GM19238 (cell line): ENCODE measurements around the gene RAB20.
A peak's percentile ranks its signal among the peaks of the same experiment; 100 is the strongest.
"Not testable (repeated sequence)": the region's sequence is repeated elsewhere in the genome, so short reads cannot be mapped to it uniquely, and the experiment has no call there.

ENCODE experiments used
- DNase-seq: peaks from one replicate; pipeline ENCODE4 v3.0.0; 2011; ENCODE audit warnings: low spot score; ENCODE audit not compliant: insufficient read length

Gene RAB20

DNA sequence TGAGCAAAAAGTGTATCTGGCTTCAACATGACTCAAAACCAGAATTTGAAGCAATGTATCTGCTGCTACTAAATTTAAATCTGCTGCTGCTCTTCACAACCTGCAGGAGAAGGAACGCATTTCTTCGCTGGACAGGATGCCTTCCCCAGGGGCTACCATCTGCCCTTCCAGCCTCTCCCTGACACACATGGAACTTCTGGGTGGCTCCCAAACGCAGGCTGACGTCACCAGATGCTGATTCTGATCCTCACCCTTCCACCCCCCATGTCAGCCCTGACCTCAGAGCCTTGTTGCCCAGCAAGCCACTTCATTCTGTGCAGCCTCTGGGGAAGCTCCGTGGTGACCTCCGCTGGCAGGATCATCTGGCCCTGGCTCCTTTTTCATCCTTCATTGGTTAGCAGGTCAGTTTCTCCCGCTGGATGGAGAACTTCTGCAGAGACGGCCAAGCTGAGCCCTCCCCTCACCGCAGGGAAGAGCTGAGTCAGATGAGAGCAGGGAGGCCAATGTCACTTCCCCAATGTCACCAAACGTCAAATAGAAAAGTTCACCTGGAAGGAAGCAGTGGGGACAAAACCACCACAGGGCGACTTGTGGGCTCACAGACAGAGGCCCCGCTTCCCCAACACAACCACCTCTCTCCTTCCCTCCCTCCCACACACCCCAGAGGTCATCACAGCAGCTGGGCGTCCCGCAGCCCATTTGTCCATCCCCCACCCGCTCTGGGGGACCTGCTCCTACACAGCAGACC is 14.0 kb upstream of the RAB20 start:
- DNase-seq, result peak; percentile 33

DNA sequence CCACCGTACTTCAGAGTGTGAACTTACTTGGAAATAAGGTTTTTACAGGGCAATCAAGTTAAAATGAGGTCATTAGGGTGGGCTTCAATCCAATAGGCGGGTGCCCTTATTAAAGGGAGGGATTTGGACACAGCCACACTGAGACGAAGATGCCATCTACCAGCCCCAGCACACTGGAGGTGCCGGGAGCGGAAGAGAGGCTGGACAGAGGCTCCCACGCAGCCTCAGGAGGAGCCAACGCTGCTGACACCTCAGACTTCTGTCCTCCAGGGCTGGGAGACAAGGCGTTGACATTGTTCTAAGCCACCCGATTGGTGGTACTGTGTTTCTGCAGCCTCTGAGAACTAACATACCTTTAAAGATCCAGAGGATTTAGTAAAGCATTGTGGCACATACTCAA is 12.6 kb upstream of the RAB20 start:
- DNase-seq, result no peak

DNA sequence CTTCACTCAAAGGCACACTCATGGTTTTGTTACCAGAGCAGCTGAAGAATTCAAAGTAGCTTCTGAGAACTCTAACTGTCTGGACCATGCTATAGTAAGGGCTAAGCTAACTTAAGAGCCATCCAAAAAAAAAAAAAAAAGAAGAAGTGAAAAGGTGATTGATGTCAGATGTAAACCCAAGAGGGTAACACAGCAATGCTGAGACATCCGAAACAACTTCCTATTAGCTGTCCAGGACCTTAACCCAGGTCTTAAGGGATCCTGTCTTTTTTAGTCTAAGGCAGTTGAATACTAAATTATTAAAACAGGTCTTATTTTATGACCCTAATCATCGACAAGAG is 11.2 kb upstream of the RAB20 start:
- no peak for DNase-seq

DNA sequence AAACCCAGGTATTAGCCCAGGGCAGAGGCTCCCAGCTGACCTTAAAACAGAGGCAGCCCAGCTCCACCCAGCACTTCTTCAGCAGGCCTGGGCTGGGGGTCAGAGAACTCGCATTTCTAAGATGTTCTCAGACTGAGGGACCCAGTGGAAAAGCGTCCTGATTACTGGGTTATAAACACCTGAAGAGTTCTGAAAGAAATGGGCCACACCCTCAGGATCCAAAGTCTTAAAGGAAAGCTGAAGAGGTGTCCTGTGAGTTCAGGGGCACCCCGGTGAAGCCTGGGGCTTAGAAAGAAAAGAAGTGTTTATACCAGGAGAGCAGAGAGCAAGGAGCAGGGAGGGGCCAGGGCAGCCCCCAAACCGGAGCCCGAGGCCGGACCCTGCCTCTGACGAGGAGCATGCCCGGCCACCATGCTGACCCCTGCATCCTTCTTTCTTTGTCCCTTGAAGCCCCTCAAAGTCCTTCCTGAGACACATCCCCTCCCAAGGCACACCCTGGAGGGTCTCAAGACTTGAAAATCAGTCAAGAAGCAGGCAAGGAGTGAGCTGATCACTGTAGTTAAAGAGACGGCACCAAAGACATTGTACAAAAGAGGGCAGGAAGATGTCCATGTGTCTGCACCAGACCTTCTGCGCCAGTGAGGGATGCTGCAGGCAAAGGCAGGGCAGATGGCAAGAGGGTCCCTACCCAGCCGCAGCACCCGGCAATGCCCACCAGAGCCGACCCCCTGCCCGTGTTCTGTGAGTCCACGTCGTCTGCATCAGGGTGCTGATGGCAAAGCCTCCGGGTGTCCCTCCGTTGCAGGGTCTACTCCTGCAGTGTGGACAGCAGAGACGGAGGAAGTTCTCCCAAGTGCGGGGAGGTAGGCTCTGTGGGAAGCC is 10.6 kb upstream of the RAB20 start:
- DNase-seq, result no peak

DNA sequence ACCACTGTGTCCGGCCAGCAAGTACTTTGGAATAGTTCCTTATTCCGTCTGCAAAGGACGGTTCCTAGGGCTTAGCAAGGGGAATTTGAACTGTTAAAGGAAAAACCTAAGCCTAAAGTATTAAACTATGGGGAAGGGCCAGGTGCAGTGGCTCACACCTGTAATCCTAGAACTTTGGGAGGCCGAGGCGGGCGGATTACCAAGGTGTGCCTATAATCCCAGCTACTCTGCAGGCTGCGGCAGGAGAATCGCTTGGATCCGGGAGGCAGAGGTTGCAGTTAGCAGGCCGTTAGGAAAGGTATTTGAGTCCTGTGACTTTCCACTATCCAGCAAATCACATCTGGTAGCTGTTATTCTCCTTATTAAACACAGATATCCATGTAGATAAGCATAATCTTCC is 9.4 kb upstream of the RAB20 start:
- DNase-seq, result no peak

DNA sequence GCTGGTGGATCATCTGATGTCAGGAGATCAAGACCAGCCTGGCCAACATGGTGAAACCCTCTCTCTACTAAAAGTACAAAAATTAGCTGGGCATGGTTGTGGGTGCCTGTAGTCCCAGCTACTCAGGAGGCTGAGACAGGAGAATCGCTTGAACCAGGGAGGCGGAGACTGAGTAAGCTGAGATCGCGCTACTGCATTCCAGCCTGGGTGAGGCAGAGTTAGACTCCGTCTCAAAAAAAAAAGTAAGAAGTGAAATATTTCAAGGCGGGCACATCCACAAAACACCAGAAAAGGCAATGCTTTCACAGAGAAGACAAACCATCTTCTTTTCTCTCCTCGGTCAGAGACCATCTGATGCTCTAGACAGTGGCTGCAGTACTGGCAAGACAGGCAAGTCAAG is 8.4 kb upstream of the RAB20 start:
- DNase-seq, result not testable (repeated sequence)

DNA sequence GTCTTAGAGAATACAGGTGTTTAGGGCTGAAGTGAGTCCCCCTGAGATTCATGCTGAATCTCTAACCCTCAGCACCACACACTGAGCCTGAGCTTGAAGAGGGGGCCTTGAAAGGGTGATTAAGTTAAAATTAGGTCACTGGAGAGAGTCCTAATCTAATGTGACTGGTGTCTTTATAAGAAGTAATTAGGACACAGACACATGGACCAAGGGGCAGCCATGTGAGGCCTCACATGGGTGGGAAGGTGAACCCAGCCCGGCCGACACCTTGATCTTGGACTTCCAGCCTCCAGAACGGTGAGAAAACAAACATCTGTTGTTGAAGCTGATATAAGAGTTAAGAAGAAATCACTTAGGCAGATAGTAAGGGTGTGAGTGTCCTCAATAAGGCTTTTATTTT is 7.1 kb upstream of the RAB20 start:
- DNase-seq, result no peak

DNA sequence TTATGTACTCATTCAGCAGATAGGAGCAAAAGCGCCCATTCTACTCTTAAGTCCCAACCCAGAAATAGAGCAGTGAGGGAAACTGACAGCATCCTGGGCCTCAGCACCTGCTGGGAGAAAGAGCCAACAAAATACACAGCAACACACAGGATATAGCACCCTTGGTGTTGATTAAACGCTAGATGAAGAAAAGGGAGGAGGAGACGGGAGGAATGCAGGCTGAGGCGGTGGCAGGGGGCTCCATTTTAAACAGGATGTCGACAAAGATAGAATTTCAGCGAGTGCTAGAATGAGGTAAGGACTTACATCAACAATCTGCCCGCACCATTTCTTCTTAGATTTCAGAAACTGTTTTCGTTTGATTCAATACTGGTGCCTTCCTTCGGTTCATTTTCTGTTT is 4.6 kb upstream of the RAB20 start:
- DNase-seq, result no peak

DNA sequence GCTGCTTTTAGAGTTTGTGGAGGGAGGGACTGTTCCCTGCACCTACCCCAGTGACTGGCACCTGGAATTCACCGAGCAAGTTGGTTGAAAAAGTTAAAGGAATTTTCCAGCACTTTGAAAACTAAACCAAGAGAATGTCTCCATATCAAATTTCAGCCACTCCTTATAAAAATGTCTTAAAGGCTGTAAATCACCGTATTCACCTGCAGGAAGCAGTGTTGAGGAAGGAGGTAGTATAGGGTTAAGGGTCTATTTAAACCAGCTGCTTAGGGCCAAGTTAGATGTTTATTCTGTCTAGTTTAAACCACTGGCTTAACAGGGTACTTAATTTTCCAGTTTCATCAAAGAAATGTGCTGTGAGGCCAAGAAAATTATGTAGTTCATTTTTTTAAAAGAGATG is 3.8 kb upstream of the RAB20 start:
- no peak for DNase-seq

DNA sequence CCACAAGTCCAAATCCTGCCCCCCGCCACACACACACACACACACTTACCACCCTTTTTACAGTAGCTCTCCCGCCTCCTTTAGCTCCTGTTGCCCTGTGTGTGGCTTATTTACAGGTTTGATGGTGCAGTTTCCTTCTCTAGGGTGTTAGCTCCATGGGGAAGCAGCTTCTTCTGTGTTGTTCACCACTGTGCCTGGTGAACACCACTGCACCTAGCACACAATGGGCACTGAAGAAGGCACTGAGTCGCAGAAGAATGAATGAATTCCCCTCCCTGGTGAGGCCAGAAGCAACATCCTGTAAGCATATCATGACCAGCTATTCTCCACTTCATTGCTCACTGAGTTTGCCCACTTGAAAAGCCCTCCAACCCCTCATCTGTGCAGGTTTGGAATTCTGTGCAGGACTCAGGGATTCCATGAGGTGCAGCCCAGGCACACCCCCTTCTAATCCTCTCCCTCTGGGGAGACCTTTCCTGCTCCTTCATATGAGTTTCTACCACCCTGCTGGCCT is 3.0 kb upstream of the RAB20 start:
- DNase-seq, result no peak

DNA sequence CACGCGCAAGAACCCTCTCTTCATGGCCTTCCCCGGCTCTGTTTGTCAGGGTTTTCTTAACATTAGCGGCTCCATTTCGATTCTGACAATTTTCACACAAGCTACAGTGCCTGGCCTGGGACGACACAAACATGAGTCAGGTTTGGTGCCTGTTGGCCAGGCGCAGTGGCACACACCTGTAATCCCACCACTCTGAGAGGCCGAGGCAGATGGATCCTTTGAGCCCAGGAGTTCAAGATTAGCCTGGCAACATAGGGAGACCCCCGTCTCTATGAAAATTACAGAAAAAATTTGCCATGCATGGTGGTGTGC is 1.9 kb upstream of the RAB20 start:
- no peak for DNase-seq

DNA sequence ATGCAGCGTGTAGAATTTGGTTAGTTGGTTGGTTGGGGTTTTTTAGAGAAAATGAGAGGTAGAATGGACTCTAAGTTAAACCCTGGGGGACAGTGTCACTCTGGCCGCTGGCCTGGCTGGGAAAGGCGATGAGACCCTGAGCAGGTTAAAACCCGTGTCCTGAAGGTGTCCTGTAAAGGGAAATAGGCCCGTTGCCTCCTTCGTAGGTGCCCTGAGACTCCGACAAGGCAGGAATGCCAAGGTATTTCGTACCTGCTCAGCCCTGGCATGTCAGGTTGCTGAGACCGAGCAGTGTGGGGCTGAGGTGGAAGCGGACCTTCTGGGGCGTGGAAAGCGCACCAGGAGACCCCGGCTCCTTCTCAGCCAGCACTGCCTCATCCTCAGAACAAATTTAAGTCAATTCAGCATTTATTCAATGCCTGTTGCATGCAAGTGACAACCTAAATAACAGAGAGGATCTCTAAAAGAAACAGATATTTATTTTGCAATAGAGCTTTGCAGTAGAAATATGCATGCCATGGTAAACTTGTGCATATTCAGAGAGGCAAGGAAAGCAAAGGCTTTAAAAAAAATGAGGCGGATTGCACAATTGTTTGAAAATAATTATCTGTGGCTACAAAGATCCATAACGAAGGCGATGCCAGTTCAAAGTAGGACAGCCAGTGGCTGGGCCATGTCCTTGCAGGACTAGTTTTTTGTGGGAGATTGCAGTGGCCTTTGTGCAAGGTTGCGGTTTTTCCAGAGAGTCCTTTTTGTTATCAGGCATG is 1.4 kb upstream of the RAB20 start:
- no peak for DNase-seq

DNA sequence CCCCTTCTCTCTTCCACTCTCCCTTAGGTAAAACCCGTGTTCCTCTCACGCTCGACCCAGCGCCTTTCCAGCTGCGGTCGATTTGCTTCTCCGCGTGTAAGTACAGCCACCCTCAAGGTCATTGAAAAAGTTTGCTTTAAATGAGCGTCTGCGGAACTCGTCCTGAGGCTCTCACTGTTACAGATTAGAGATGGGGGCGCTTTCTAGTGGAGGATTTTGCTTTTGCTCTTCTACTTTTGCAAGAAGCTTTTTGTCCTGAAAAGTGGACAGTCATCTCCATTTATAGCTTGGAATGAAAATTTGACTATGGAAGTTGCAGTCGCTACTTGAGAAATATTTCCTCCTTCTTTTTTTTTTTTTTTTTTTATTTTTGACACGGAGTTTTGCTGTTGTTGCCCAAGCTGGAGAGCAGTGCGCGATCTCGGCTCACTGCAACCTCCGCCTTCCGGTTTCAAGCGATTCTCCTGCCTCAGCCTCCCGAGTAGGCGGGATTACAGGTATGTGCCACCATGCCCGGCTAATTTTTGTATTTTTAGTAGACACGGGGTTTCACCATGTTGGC is 595 bp upstream of the RAB20 start:
- DNase-seq, result no peak

DNA sequence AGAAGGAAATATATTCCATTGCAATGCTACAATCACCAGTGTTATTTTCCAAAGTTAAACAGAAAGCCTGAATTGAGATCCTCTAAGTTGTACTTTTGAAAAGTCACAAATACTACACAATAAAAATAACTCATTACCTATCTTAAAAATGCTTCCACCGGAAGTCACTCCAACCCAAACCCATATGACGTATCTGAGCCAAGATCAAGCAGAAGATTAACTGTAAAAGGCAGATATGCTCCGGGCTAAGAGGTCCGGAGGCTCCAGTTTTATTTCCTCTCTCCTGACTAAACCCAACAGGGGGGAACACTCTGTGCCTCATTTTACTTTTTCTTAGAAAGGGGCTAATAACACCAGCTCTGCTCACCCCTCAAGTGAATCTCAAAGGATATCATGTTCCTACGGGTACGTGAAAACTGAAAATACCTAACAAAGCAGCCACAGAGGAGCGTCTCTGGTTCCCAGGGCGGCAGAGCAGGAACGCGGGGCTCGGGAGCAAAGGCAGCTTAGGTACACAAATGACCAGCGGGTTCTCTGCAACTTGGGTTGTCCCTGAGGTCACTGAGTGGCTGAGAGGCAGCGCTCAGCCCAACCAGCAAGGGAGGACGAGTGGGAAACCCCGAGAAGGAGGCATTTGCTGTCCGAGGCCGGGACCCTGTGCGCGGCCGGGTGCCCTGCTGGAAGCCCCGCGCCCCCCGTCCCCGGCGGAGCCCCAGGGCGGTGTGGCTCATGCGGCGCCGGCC is 750 bp downstream of the RAB20 start:
- DNase-seq, result no peak

DNA sequence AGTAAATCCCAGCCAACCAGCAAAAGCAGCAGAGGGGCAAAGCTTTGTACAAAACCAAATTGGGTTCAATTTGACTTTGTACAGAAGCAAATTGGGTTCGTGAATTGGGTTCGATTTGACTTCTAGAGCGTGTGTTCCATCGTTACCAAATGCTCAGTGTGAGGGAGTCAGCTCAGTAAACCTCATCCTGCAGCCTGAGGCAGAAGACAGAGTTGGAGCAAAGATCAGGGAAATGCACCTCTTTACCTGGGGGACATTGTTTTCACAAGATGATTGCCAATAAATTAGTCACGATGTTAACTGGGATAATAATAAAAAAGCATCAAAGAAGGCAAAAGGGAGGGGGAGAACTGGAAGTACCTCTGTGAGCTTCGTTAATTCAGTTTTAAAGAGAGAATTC is 1.5 kb downstream of the RAB20 start:
- no peak for DNase-seq

DNA sequence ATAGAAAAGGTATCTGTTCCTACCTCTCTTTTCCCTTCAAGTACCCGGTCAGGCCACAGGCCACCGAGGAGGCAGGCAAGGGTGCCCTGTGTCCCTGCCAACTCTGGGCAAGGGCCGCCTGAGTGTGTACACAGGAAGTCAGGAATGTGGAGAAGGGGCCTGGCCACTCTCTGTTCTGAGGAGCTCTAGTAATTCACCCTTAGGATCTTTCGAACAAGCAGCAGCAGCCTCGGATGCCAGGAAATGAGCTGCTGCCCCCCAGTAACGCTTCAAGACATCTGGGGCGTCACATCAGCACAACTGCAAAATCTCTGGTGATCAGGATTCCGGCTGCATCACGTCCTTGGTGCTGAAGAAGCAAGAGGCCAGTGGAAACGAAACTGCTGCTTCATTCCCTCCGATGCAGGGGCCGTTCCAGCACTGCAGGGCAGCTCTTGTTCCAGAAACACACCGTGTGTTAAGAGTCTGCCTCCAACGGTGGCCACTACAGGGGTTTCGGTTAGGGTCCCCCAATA is 2.0 kb downstream of the RAB20 start:
- DNase-seq, result no peak

DNA sequence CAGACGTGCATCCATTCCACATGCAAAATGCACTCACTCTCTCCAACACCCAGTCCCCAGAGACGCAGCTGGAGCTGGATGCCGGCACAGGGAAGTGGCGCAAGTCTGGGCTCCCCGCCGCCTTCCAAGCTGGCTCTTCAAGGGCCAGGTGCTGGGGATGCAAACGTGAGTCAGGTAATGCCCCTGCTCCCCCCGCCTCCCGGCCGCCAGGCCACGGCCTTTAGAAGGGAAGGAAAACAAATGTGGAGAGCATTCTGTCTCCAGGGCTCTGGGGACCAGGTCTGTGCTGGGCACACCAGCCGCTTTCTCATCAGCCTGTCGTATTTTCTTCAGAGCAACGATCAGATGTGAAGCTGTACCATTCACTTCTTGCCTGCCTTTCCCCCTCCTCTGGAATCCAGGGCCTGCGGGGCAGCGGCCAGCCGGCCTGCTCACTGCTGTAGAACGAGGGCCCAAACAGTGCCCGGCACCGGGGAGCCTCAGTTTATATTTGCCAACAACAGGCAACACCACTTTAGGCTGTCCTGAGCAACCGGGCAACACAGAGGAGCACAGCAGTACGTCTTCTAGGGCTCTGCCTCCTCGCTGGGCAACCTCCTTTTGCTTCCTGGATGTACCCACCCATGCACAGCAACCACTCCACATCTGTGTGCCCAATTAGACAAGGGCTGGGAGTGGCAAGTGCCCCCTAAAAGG is 3.8 kb downstream of the RAB20 start:
- DNase-seq, result no peak

DNA sequence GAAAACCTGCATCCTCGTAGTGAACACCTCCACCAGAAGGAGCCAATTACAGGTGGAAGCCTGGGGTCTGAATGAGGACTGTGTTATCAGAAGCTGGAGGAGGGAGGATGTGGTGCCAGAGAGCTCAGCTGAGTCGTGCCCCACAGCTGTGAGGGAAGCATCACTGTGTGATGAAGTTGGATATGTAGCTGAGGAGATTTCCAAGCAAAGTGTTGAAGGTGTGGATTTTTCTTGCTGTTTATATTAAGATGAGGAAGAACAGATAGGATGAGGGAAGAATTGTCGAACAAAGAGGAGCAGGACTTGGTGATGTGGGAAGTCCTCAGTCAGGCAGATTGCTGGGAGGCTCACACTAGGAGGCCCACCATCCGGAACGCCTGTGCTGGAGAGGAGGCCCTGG is 4.4 kb downstream of the RAB20 start:
- DNase-seq, result no peak

DNA sequence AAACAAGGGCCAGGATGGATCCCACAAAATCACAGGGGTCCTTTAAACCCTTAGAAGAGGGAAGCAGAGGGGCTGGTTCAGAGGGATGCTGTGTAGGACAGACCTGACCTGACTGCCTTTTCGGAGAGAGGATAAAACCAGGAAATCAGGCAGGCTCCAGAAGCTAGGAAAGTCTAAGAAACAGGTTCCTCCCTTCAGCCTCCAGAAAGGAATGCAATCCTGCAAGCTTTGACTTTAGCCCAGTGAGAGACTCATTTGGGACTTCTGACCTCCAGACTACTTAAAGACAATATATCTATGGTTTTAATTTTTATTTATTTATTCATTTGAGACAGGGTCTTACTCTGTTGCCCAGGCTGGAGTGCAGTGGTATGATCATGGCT is 5.3 kb downstream of the RAB20 start:
- no peak for DNase-seq

DNA sequence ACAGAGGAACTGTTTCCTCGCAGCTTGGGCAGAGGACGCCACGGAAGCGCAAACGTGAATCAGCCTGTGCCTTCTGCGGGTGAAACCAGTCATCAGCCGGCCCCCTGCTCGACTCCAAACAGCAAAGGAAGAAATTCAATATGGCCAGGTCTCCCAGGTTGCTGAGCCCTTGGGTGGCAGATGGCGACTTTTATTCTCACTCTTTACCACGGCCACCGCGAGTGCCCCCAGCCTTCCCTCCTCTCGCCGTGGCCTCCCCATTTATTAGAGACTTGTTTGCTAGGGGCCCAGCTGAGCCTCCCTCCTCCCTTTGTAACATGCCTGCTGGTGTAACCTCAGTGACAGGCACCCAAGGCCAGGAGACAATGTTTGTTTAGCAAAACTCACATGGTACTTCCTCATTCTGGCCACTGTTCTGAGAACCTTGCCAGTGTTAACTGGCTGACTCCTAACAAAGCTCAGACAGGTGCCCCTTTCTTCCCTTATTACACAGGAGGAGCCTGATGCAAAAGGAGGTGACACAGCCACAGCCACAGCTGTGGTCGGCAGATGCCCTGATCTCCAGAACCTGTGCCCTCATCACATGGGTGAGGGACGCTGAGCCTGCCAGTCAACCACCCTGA is 5.8 kb downstream of the RAB20 start:
- DNase-seq, result no peak
